Cardiac septum (tissue), 1 donor: ENCODE data around the gene NMRK2. TPM values are rescaled to one million over a fixed set of nuclear protein-coding genes. Genes with fewer than 3 reads are reported as not detected.
"Not testable (repeated sequence)": the region's sequence is repeated elsewhere in the genome, so short reads cannot be mapped to it uniquely, and the experiment has no call there.

Experiments
- DNase-seq: peaks from one replicate; pipeline ENCODE4 v3.0.0-alpha.2; 2020; ENCODE audit warnings: low spot score
- intact Hi-C: fragments of 100-400 bp; cut with DNase I; formaldehyde crosslinking; loops from one replicate; pipeline ENCODE4 v1.14.0; 2022
- total RNA-seq: library from RNA; stranded (reverse); fragmentation: NEBNext Ultra II Directional; extraction: Animal tissue kit (Norgen Biotek cat#: 25700); gene quantifications from one replicate; pipeline ENCODE4 v1.2.1, GENCODE V29; 2021
- donor health status: DM: no; HTN: no; CAD: no.

NMRK2 gene
- total RNA-seq, 1 donor from 2014 or later = 568 TPM

DNA sequence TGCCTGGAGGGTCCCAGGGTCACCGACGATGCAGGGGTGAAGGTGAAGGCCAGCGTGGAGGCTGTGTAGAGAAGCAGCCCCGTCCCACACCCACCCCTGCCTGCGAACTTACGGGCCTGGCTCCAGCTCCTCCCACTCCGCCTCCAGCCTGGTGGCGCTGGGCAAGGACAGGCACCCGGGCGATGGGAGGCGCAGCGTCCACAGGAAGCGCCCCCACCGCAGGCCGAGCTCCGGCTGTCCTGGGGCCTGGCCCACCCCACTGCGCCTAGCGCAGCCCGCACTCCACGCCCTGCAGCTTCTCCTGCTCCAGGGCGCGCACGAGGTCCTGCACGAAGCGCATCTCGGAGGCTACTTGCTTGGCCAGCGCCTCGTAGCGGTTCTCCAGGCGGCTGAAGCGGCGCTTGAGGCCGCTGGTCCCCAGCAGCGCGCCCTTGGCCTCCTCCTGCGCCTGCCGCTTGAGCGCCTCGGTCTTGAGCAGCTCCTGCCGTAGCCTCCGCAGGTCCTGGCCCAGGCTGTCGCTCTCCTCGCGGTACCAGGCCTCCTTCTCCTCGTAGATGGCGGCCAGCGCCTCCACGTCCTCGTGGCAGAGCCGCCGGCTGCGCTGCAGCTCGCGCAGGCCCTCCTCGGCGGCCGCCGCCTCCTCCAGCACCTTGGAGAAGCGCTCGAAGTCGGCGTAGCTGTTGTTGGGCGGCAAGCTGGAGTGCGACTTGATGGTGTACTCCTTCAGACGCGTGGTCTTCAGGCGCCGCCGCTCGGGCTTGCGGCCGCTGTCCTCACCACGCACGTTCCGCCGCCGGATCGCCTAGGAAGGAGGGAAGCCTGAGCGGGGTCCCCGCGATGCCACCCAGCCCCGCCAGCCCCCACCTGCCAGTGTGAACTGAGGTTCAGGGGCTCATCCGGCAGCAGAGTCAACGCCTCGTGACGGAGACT, 26.2 kb downstream of the NMRK2 start:
- intact Hi-C loops = no loop called here
- DNase-seq = no peak

DNA sequence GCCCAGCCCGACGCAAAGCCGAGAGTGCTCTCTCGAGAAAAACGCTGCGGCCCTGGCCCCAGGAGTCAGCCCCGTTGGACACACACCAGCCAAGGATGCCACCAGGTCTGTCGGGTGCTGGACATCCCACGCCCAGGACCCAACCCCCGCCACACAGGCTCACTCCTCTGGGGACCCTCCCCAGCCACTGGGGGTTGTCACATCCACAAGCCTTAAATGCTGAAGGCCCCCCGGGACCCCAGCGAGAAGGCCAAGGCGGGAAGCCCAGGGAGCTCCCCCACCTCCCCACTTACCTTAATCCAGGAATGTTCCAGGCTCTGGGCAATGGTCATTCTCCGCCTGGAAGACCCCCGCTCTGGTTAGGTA, 26.9 kb downstream of the NMRK2 start:
- intact Hi-C loops = no loop called here
- no peak for DNase-seq

DNA sequence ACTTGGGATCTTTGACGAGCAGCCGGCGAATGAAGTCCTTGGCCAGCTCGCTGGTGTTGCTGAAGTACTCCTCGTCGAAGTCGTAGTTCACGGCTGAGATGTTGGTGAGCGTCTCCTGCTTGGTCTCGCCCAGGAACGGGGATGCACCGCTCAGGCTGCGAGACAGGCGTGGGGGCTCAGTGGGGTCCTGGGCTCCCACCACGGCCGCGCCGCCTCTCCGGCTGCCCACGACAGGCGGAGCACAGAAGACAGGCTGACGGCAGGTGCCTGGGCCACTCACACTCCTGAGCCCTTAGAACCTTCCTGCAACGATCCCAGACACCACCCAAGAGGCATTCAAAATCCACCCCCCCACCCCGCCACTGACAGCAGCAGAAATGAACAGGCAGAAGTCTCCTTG, 28.1 kb downstream of the NMRK2 start:
- DNase-seq = no peak
- intact Hi-C loops = no loop called here

- no peak for DNase-seq
- intact Hi-C loops = no loop called here
Measured at GRCh38 chr19:3963458-3964255, 30.8 kb downstream of the NMRK2 start.

GRCh38 chr19:3964256-3965194, 31.7 kb downstream of the NMRK2 start:
- no peak for DNase-seq
- intact Hi-C loops = loop anchor here (5.0 kb wide), 1 partner anchor 32 kb away; the partner anchor contains the start of gene NMRK2

DNA sequence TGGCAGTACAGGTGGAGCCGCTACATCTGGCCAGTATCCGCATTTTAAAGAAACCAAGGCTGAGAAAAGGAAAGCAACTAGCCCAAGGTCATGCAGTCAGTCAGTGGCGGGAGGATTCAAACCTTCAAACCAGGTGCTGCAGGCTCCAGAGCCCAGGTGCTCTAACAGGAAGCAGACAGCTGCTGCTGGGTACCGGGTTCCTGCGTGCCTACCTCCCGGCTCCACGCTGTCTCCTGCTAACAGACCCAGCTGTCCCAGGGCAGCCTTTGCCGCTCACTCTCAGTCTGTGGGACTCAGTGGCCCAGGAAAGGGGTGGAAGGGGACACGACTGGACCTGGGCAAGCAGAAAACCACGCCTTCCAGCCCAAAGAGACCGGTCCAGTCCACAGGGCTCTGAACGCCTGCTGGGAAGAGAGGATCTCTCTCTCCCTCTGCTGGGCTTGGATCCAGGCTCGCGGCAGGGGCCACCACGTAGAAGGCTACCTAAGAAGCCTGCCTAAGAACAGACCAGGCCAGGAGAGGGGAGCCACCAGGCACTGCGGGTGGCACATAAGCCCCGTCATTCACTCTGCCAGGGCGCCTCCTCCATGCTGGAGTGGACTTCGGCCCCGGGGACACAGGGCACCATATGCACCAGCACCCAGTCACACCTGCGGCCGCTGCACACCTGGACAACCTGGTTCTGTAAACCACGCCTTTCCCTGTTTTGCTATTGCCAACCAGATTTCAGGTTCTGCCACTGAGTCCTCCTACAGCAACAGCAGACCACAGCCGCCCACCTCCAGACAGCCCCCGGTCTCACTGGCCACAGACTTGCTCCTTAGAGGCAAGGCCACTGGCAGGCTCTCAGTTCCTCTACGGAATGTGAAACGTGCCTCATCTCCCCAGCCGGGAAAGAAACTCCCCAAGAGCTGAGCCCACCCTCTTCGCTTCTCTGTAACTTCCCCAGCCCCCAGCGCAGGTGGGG, 33.5 kb downstream of the NMRK2 start:
- DNase-seq = no peak
- intact Hi-C loops = loop anchor here (5.0 kb wide), 1 partner anchor 34 kb away; the partner anchor contains the start of gene NMRK2

- DNase-seq = not testable (repeated sequence)
- intact Hi-C loops = loop anchor here (2.0 to 5.0 kb wide), 2 partner anchors 17 to 36 kb away; partner anchors contain the start of gene NMRK2
Measured at GRCh38 chr19:3967983-3968382, 35.1 kb downstream of the NMRK2 start.

- intact Hi-C loops = loop anchor here (2.0 to 5.0 kb wide), 2 partner anchors 18 to 36 kb away; partner anchors contain the start of gene NMRK2
- DNase-seq = peak; percentile 93
Measured at GRCh38 chr19:3968556-3969434, 35.9 kb downstream of the NMRK2 start.

DNA sequence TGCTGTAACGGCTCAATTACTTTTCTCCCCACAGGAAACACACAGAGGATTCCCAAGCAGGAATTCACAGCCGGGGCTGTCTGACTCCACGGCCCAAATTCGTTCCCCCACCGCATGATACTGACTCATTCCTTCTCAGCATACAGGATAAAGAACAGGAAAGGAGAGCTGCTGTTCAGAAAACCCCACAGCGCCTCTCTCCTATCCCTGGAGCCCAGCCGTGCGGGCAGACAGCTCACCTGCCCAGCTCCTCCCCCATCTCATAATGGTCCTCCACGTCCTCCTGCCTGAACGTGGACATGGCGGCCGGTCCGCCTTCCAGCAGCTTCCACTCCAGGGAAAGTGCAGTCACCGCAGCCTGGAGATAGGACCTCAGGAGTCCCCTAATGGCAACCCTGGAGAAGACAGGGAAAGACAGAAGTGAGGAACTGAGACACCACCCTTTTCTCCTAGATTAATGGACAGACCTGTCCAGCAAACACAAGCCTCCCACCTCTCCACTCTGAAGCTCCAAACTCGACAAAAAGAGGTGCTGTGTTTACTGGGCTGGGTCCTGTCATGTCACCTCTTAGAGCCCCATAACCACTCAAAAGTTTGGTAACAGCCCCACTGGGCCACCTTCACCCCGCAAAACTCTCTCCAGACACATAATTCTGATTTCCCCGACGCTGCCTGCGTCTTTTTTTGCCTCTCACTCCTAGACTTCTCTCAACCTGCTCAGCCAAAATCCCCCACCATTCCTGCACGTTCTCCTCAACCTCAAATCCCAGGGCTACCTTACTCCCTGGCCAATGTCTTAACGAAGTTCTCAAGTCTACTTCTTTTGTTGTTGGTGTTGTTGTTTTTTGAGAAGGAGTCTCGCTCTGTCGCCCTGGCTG, 36.8 kb downstream of the NMRK2 start:
- DNase-seq = no peak
- intact Hi-C loops = loop anchor here (2.0 to 5.0 kb wide), 3 partner anchors 15 to 37 kb away; partner anchors contain the start of genes EEF2 and NMRK2

DNA sequence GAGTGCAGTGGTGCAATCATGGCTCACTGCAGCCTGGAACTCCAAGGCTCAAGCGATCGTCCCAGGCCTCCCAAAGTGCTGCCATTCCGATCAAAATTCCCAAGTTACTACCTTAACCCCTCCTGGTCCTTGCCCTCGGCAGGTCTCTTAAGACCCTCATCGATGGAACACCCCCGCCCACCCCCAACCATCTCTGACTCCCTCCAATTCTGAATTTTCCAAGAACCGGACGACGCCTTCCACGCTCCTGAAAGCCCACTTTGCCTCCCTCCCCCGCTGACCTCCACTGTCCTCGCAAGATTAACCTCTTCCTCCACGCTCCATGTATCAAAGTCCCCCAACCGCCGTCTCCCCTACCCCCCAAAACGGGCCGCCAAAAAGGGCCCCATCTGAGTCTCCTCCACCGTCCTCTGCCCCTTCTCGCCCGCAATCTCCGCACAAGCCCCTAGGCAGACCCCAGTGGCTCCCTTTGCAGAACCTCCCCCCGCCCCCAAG, 37.5 kb downstream of the NMRK2 start:
- DNase-seq = no peak
- intact Hi-C loops = loop anchor here (2.0 kb wide), 1 partner anchor 14 kb away; the partner anchor contains the start of gene EEF2

DNA sequence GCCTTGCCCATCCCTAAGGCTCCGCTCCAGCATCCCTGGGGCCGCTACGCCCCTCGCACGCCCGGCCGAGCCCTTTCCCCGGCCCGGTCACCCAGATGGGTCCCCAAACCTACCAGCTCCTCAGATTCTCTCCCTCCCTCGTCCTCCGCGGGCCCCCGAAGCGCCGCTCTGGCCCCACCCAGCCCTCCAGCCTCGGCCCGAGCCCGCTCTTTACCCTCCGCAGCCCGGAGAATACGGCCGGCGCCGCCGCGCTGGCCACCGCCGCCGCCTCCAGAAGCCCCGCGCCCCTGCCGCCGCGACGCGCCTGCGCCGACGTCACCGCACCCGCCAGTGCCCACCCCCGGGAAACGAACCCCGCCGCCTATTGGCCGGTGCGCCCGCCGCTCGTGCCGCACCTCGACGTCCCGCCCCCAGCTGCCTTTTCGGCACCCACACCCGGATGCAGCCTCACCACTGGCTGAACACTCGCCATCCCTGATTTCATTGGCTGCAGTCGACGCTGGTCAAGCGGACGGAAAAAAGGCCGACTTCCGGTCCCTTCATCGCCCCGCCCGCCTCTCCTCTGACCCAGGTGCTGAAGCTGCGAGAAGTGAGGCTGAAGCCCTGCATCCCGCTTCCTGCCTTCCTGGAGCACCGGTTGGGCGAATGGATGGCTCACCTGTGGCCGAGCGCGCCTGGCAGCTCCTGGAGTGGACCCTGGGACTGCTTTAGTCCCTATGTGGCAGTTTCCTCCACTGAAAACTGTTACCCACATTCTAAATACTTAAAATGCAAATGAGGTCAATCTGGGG, 38.1 kb downstream of the NMRK2 start, which contains the start of gene DAPK3:
Gene DAPK3, minus strand, starts transcription at position 292 of the 791 bp plus-strand sequence. CDS start 1,364 bp downstream, outside the sequence.
- DNase-seq = peak; percentile 99
- intact Hi-C loops = loop anchor here (2.0 kb wide), 1 partner anchor 14 kb away; the partner anchor contains the start of gene EEF2

DNA sequence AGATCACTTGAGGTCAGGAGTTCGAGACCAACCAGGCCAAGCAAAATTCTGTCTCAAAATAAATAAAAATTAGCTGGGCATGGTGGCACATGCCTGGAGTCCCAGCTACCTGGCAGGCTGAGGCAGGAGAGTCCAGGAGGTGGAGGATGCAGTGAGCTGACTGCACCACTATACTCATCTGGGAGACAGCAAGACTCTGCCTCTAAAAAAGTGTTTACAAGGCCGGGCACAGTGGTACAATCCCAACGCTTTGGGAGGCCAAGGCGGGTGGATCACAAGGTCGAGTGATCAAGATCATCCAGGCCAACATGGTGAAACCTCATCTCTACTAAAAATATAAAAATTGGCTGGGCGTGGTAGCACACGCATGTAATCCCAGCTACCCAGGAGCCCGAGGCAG, 42.3 kb downstream of the NMRK2 start:
- intact Hi-C loops = no loop called here
- no peak for DNase-seq

GRCh38 chr19:3975637-3976087, 42.8 kb downstream of the NMRK2 start:
- no peak for DNase-seq
- intact Hi-C loops = no loop called here

- intact Hi-C loops = no loop called here
- no peak for DNase-seq
Measured at GRCh38 chr19:3976495-3977241, 43.8 kb downstream of the NMRK2 start.
